ENCODE results near the gene ANTXR1. TPM values are rescaled to one million over a fixed set of nuclear protein-coding genes. Genes with fewer than 3 reads are reported as not detected.

The ANTXR1 gene
- total and polyA plus RNA-seq, 2 donors (not counting 1 experiment from before 2014, with no cell fraction given), result 44.6 to 101 TPM

- H3K9me3 ChIP-seq (ENCODE audit: control insufficient read depth, insufficient read depth, low read depth, low read length), result no peaks in the 10 kb centered on the region
- H4K20me1 ChIP-seq (ENCODE audit: control insufficient read depth, extremely low read depth, insufficient read depth, low read length), result no peaks in the 10 kb centered on the region
- H3K36me3 ChIP-seq (ENCODE audit: control insufficient read depth, insufficient read depth, low read length), result no peaks in the 10 kb centered on the region
- H3K79me2 ChIP-seq (ENCODE audit: control insufficient read depth, insufficient read depth, low read length), result no peaks in the 10 kb centered on the region
- peak overlapping the region; percentile 15 for H3K4me2 ChIP-seq (ENCODE audit: extremely low read depth, insufficient read depth, low read length)
- H3K4me1 ChIP-seq (ENCODE audit: control insufficient read depth, extremely low read depth, insufficient read depth, low read length), result peaks cover 9% of the 10 kb centered on the region
- no peak for DNase-seq (ENCODE audit: low read depth in 2 of 2)
- H3K27me3 ChIP-seq (ENCODE audit: control insufficient read depth, insufficient read depth, low read length), result no peaks in the 10 kb centered on the region
- TF ChIP-seq EZH2 (IDR thresholded peaks at IDR 0.05; ENCODE audit: low read length, missing control alignments) (no peak), CTCF (conservative IDR thresholded peaks at IDR 0.05 in 1 of 2, IDR thresholded peaks at IDR 0.05 in 1 of 2; ENCODE audit: low read depth in 1 of 2, low read length in 2 of 2) (no peak)
- H3K4me3 ChIP-seq (replicated peaks in 1 of 4; ENCODE audit: control extremely low read depth in 1 of 4, insufficient read depth in 1 of 4, low read depth in 3 of 4, low read length in 4 of 4), result no peak overlapping the region
- H3K27ac ChIP-seq (ENCODE audit: insufficient read depth, low read length), result no peak overlapping the region
- H2AFZ ChIP-seq (ENCODE audit: low read length), result no peak overlapping the region
- no peak overlapping the region for H3K9ac ChIP-seq (ENCODE audit: insufficient read depth, low read length)
Measured at GRCh38 chr2:69139778-69140670, 127.0 kb downstream of the ANTXR1 start.

- no peaks in the 10 kb centered on the region for H4K20me1 ChIP-seq (ENCODE audit: control insufficient read depth, extremely low read depth, insufficient read depth, low read length)
- no peaks in the 10 kb centered on the region for H3K27me3 ChIP-seq (ENCODE audit: control insufficient read depth, insufficient read depth, low read length)
- H3K36me3 ChIP-seq (ENCODE audit: control insufficient read depth, insufficient read depth, low read length), result no peaks in the 10 kb centered on the region
- no peak for DNase-seq (ENCODE audit: low read depth in 2 of 2)
- no peak overlapping the region for H3K27ac ChIP-seq (ENCODE audit: insufficient read depth, low read length)
- TF ChIP-seq CTCF (conservative IDR thresholded peaks at IDR 0.05 in 1 of 2, IDR thresholded peaks at IDR 0.05 in 1 of 2; ENCODE audit: low read depth in 1 of 2, low read length in 2 of 2) (no peak), EZH2 (IDR thresholded peaks at IDR 0.05; ENCODE audit: low read length, missing control alignments) (no peak)
- no peaks in the 10 kb centered on the region for H3K79me2 ChIP-seq (ENCODE audit: control insufficient read depth, insufficient read depth, low read length)
- no peak overlapping the region for H3K4me3 ChIP-seq (replicated peaks in 1 of 4; ENCODE audit: control extremely low read depth in 1 of 4, insufficient read depth in 1 of 4, low read depth in 3 of 4, low read length in 4 of 4)
- peaks cover 9% of the 10 kb centered on the region for H3K4me1 ChIP-seq (ENCODE audit: control insufficient read depth, extremely low read depth, insufficient read depth, low read length)
- H3K9ac ChIP-seq (ENCODE audit: insufficient read depth, low read length), result no peak overlapping the region
- no peaks in the 10 kb centered on the region for H3K9me3 ChIP-seq (ENCODE audit: control insufficient read depth, insufficient read depth, low read depth, low read length)
- H2AFZ ChIP-seq (ENCODE audit: low read length), result no peak overlapping the region
- H3K4me2 ChIP-seq (ENCODE audit: extremely low read depth, insufficient read depth, low read length), result no peak overlapping the region
Measured at GRCh38 chr2:69141061-69141460, 128.1 kb downstream of the ANTXR1 start.

- Histone ChIP-seq H3K4me3 (replicated peaks in 1 of 4; ENCODE audit: control extremely low read depth in 1 of 4, insufficient read depth in 1 of 4, low read depth in 3 of 4, low read length in 4 of 4) (no peak overlapping the region), H3K4me2 (ENCODE audit: extremely low read depth, insufficient read depth, low read length) (no peak overlapping the region), H3K9ac (ENCODE audit: insufficient read depth, low read length) (no peak overlapping the region), H4K20me1 (ENCODE audit: control insufficient read depth, extremely low read depth, insufficient read depth, low read length) (no peaks in the 10 kb centered on the region), H3K36me3 (ENCODE audit: control insufficient read depth, insufficient read depth, low read length) (no peaks in the 10 kb centered on the region), H3K79me2 (ENCODE audit: control insufficient read depth, insufficient read depth, low read length) (no peaks in the 10 kb centered on the region), H3K27me3 (ENCODE audit: control insufficient read depth, insufficient read depth, low read length) (no peaks in the 10 kb centered on the region), H3K4me1 (ENCODE audit: control insufficient read depth, extremely low read depth, insufficient read depth, low read length) (peaks cover 7% of the 10 kb centered on the region), H3K9me3 (ENCODE audit: control insufficient read depth, insufficient read depth, low read depth, low read length) (no peaks in the 10 kb centered on the region), H2AFZ (ENCODE audit: low read length) (no peak overlapping the region), H3K27ac (ENCODE audit: insufficient read depth, low read length) (no peak overlapping the region)
- no peak for TF ChIP-seq CTCF (conservative IDR thresholded peaks at IDR 0.05 in 1 of 2, IDR thresholded peaks at IDR 0.05 in 1 of 2; ENCODE audit: low read depth in 1 of 2, low read length in 2 of 2)
- TF ChIP-seq EZH2 (IDR thresholded peaks at IDR 0.05; ENCODE audit: low read length, missing control alignments), result no peak
- peak in 1 of 2 donors; percentile 47 for DNase-seq (ENCODE audit: low read depth in 2 of 2)
Measured at GRCh38 chr2:69143748-69144360, 130.9 kb downstream of the ANTXR1 start.
